ENCODE measurements around the gene USP43.

USP43 gene

DNA sequence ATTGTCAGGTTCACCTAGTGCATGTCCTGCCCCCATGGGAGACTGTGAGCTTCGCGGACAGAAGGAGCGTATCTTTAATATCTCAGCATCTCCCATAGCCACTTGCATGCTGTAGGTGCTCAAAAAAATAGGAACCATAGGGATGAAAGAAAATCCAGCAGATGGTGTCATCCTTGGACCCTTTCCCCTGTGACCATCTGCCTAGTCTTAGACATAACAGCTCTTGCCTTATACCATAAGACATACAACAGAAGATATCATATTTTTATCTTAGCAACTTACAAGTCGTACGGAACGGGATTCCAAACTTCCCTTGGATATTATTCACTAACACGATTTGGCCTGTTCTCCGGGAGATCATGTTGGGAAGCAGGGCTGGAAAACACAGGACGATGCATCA lies 131.6 kb downstream of the USP43 start:
- H3K79me2 ChIP-seq (ENCODE audit: insufficient read depth, low read length): no peaks in the 10 kb centered on the region
- no peaks in the 10 kb centered on the region for H3K36me3 ChIP-seq (ENCODE audit: insufficient read depth, low read length)
- H3K27ac ChIP-seq (ENCODE audit: low read length): no peak overlapping the region
- H3K27me3 ChIP-seq (ENCODE audit: insufficient read depth, low read length, poor library complexity): peaks cover 4% of the 10 kb centered on the region
- ATAC-seq (ENCODE audit: insufficient read depth, low read depth) (no peak), DNase-seq (no peak)
- no peak overlapping the region for H2AFZ ChIP-seq (ENCODE audit: low read depth, low read length)
- H3K9me3 ChIP-seq (ENCODE audit: insufficient read depth, low read length, severe bottlenecking): no peaks in the 10 kb centered on the region
- no peak overlapping the region for H3K4me3 ChIP-seq (ENCODE audit: low read depth in 1 of 2, low read length in 2 of 2)
- no peak overlapping the region for H3K9ac ChIP-seq (ENCODE audit: low read depth, low read length)
- TF ChIP-seq, protein P1, sequence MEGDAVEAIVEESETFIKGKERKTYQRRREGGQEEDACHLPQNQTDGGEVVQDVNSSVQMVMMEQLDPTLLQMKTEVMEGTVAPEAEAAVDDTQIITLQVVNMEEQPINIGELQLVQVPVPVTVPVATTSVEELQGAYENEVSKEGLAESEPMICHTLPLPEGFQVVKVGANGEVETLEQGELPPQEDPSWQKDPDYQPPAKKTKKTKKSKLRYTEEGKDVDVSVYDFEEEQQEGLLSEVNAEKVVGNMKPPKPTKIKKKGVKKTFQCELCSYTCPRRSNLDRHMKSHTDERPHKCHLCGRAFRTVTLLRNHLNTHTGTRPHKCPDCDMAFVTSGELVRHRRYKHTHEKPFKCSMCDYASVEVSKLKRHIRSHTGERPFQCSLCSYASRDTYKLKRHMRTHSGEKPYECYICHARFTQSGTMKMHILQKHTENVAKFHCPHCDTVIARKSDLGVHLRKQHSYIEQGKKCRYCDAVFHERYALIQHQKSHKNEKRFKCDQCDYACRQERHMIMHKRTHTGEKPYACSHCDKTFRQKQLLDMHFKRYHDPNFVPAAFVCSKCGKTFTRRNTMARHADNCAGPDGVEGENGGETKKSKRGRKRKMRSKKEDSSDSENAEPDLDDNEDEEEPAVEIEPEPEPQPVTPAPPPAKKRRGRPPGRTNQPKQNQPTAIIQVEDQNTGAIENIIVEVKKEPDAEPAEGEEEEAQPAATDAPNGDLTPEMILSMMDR (IDR thresholded peaks at IDR 0.05; ENCODE audit: borderline replicate concordance, extremely low read depth, low read length, poor library complexity, severe bottlenecking): no peak
- TF ChIP-seq EZH2 (IDR thresholded peaks at IDR 0.05; ENCODE audit: borderline replicate concordance, low read depth, low read length, severe bottlenecking): no peak
- no peaks in the 10 kb centered on the region for H4K20me1 ChIP-seq (ENCODE audit: insufficient read depth, low read length)
- H3K4me1 ChIP-seq (ENCODE audit: insufficient read depth, low read length): no peaks in the 10 kb centered on the region
- H3K4me2 ChIP-seq (ENCODE audit: insufficient read depth, low read length): no peak overlapping the region
